Measurements from ENCODE around the gene LRRC37B. TPM values are rescaled to one million over a fixed set of nuclear protein-coding genes. Genes with fewer than 3 reads are reported as not detected.

Gene LRRC37B
- total RNA-seq, 1 experiment from 2014 or later = 19.1 TPM

GRCh38 chr17:32007463-32008298 lies 498 bp downstream of the LRRC37B start:
- H3K4ac ChIP-seq (ENCODE audit: low read depth, low read length) = no peak overlapping the region
- peak overlapping the region; percentile 42 for H3K14ac ChIP-seq (ENCODE audit: insufficient read depth, low read length)
- no CpG with 5 or more reads among the region's 80 CpGs for WGBS (ENCODE audit: extremely low coverage, insufficient read length, low lambda C conversion rate)
- no peak overlapping the region for H2AK5ac ChIP-seq (ENCODE audit: insufficient read length, low read length)
- H3T11ph ChIP-seq (ENCODE audit: low read length) = no peak overlapping the region
- no peak overlapping the region for H4K5ac ChIP-seq (ENCODE audit: insufficient read length, low read depth, low read length)
- no peaks in the 10 kb centered on the region for H3K79me1 ChIP-seq (ENCODE audit: insufficient read depth, low read depth, low read length, poor library complexity, severe bottlenecking)
- peaks cover 5% of the 10 kb centered on the region; the same call in 1 of the 2 replicates for H3K79me2 ChIP-seq (ENCODE audit: insufficient read depth, low read length)
- H2AFZ ChIP-seq (ENCODE audit: low read length) = no peak overlapping the region
- Mint-ChIP-seq H3K27me3 (ENCODE audit: low read depth) (peaks cover 16% of the 10 kb centered on the region), H3K36me3 (ENCODE audit: insufficient read depth in 1 of 3, low read depth in 3 of 3) (peaks cover 3 to 17% (median 6%) of the 10 kb centered on the region in 3 experiments; a peak in 5 of 7 replicates), H3K27ac (peak overlapping the region in 2 of 3 experiments; percentile 36 to 96; a peak in 5 of 7 replicates), H3K9me3 (no peaks in the 10 kb centered on the region), H3K4me1 (peaks cover 17 to 20% of the 10 kb centered on the region in 2 experiments), H3K4me3 (peak overlapping the region; percentile 74 to 92)
- DNase-seq = peak; percentile 64
- H4K20me1 ChIP-seq (ENCODE audit: control insufficient read depth, insufficient read depth, insufficient read length) = no peaks in the 10 kb centered on the region
- no peak overlapping the region for H2BK12ac ChIP-seq (ENCODE audit: insufficient read length, low read depth, low read length)
- no peak overlapping the region for H3K56ac ChIP-seq (ENCODE audit: insufficient read length, low read depth, low read length)
- H3K9me3 ChIP-seq (ENCODE audit: control insufficient read depth, low read depth, low read length) = no peaks in the 10 kb centered on the region
- TF ChIP-seq CTCF (conservative IDR thresholded peaks at IDR 0.05) = peak; percentile 7; the same call in 1 of the 3 replicates
- no peak overlapping the region for H2BK15ac ChIP-seq (ENCODE audit: low read depth, low read length)
- H3K18ac ChIP-seq (ENCODE audit: insufficient read length, low read depth, low read length) = peak overlapping the region; percentile 1
- peak overlapping the region; percentile 68 for H3K9ac ChIP-seq (ENCODE audit: extremely low read depth, insufficient read length, low read length)
- H3K4me1 ChIP-seq (ENCODE audit: insufficient read depth, low read length) = no peaks in the 10 kb centered on the region; the same call in 1 of the 2 replicates
- no peak overlapping the region for H3K27ac ChIP-seq (ENCODE audit: insufficient read length, low read depth, low read length)
- H4K91ac ChIP-seq (ENCODE audit: insufficient read length, low read depth, low read length) = no peak overlapping the region
- peaks cover 10% of the 10 kb centered on the region for H3K23me2 ChIP-seq (ENCODE audit: insufficient read length, low read depth, low read length, poor library complexity, severe bottlenecking)
- no peak overlapping the region for H2BK20ac ChIP-seq (ENCODE audit: low read depth, low read length, poor library complexity, severe bottlenecking)
- H2BK120ac ChIP-seq (ENCODE audit: low read depth, low read length, poor library complexity, severe bottlenecking) = no peak overlapping the region
- H4K8ac ChIP-seq (replicated peaks; ENCODE audit: insufficient read length, low read depth, low read length) = no peak overlapping the region
- H3K4me2 ChIP-seq (ENCODE audit: insufficient read depth, insufficient read length, low read length) = peak overlapping the region; percentile 65
- H2BK5ac ChIP-seq (ENCODE audit: insufficient read length, low read length) = no peak overlapping the region
- no peak overlapping the region for H3K23ac ChIP-seq (ENCODE audit: insufficient read length, low read depth, low read length)
- H3K27me3 ChIP-seq (ENCODE audit: insufficient read depth, low read length) = no peaks in the 10 kb centered on the region

Measured in H9 (cell line).